HG03469 (cell line): ENCODE measurements around the gene LRP4.
A peak's percentile ranks its signal among the peaks of the same experiment; 100 is the strongest.
"Not testable (repeated sequence)": the region's sequence is repeated elsewhere in the genome, so short reads cannot be mapped to it uniquely, and the experiment has no call there.

Experiments
- ATAC-seq: cut with Tn5 transposase; IDR thresholded peaks from one replicate; pipeline ENCODE4 v1.9.1; 2021; ENCODE audit warnings: mild to moderate bottlenecking, moderate library complexity, moderate number of reproducible peaks; ENCODE audit not compliant: unreplicated experiment

Gene LRP4

GRCh38 chr11:46918083-46918787 is at the start of gene LRP4:
Gene LRP4, minus strand, starts transcription at chr11:46918550. Its CDS starts 171 bp downstream, at chr11:46918379.
- ATAC-seq = no peak

- ATAC-seq = no peak
Observed at GRCh38 chr11:46967962-46968361, 49.6 kb upstream of the LRP4 start.

GRCh38 chr11:46966773-46967172 is 48.4 kb upstream of the LRP4 start:
- ATAC-seq = no peak

- no peak for ATAC-seq
Observed at GRCh38 chr11:46963844-46964243, 45.5 kb upstream of the LRP4 start.

GRCh38 chr11:46961886-46962285 is 43.5 kb upstream of the LRP4 start:
- ATAC-seq = not testable (repeated sequence)

GRCh38 chr11:46961041-46961440 is 42.7 kb upstream of the LRP4 start:
- ATAC-seq = no peak

- no peak for ATAC-seq
Observed at GRCh38 chr11:46958777-46959176, 40.4 kb upstream of the LRP4 start.

- no peak for ATAC-seq
Observed at GRCh38 chr11:46953093-46953492, 34.7 kb upstream of the LRP4 start.

- ATAC-seq = no peak
Observed at GRCh38 chr11:46952553-46952952, 34.2 kb upstream of the LRP4 start.

GRCh38 chr11:46951864-46952263 is 33.5 kb upstream of the LRP4 start:
- no peak for ATAC-seq

GRCh38 chr11:46949297-46949696 is 30.9 kb upstream of the LRP4 start:
- ATAC-seq = no peak

GRCh38 chr11:46948378-46949131 is 30.2 kb upstream of the LRP4 start:
- no peak for ATAC-seq

GRCh38 chr11:46947399-46948077 is 29.2 kb upstream of the LRP4 start:
- no peak for ATAC-seq

- ATAC-seq = no peak
Observed at GRCh38 chr11:46944356-46945075, 26.2 kb upstream of the LRP4 start.

GRCh38 chr11:46942172-46942571 is 23.8 kb upstream of the LRP4 start:
- no peak for ATAC-seq

- peak; percentile 79 for ATAC-seq
Observed at GRCh38 chr11:46936138-46937110, 18.1 kb upstream of the LRP4 start, which contains the start of gene CSTPP1. Gene CSTPP1, plus strand, starts transcription at chr11:46936761. Its CDS starts 45 bp downstream, at chr11:46936806.

GRCh38 chr11:46930089-46930488 is 11.7 kb upstream of the LRP4 start:
- ATAC-seq = no peak

- ATAC-seq = not testable (repeated sequence)
Observed at GRCh38 chr11:46928701-46929100, 10.4 kb upstream of the LRP4 start.

- ATAC-seq = not testable (repeated sequence)
Observed at GRCh38 chr11:46927928-46928327, 9.6 kb upstream of the LRP4 start.

GRCh38 chr11:46920755-46921154 is 2.4 kb upstream of the LRP4 start:
- no peak for ATAC-seq
